ENCODE results near the gene CFAP107.

- TF ChIP-seq ZNF384 (IDR thresholded peaks at IDR 0.05): no peak
- no peak for TF ChIP-seq FOXM1 (IDR thresholded peaks at IDR 0.05; ENCODE audit: borderline replicate concordance)
- no peak for TF ChIP-seq FOXK2 (IDR thresholded peaks at IDR 0.05)
- no peak for TF ChIP-seq FOXA1 (IDR thresholded peaks at IDR 0.05)
- TF ChIP-seq L3MBTL2 (conservative IDR thresholded peaks at IDR 0.05): no peak
- no peak for TF ChIP-seq CTBP1 (IDR thresholded peaks at IDR 0.05; ENCODE audit: borderline replicate concordance)
Observed at GRCh38 chr1:12799730-12800129, 53.7 kb downstream of the CFAP107 start.
